NT2/D1 (cell line): ENCODE results near the gene GOLGA8M.
"Not testable (repeated sequence)": the region's sequence is repeated elsewhere in the genome, so short reads cannot be mapped to it uniquely, and the experiment has no call there.

Experiments
- DNase-seq: peaks from one replicate; pipeline ENCODE4 v3.0.0-alpha.2; 2011; ENCODE audit warnings: low read depth, low spot score
- H3K27me3 ChIP-seq: 2 replicates; pipeline ENCODE4 v1.6.0; 2011; ENCODE audit warnings: mild to moderate bottlenecking; ENCODE audit not compliant: insufficient read length, insufficient read depth
- H3K36me3 ChIP-seq: 2 replicates; pipeline ENCODE4 v1.6.1; 2011; ENCODE audit warnings: mild to moderate bottlenecking, low read length, mixed read lengths; ENCODE audit not compliant: insufficient read depth, insufficient read length
- H3K4me1 ChIP-seq: 2 replicates; pipeline ENCODE4 v1.5.1; 2011; ENCODE audit not compliant: insufficient read depth, insufficient read length
- H3K4me3 ChIP-seq: 2 replicates; pipeline ENCODE4 v1.5.1; 2011; ENCODE audit warnings: low read depth; ENCODE audit not compliant: insufficient read length
- H3K9ac ChIP-seq: 2 replicates; pipeline ENCODE4 v1.6.0; 2011; ENCODE audit warnings: low read depth; ENCODE audit not compliant: insufficient read length
- H3K9me3 ChIP-seq: 2 replicates; pipeline ENCODE4 v1.5.1; 2011; ENCODE audit warnings: mild to moderate bottlenecking, low read length; ENCODE audit not compliant: insufficient read depth

Gene GOLGA8M

GRCh38 chr15:28664575-28664974, 47.6 kb downstream of the GOLGA8M start:
- not testable (repeated sequence) for H3K27me3 ChIP-seq, H3K36me3 ChIP-seq, H3K9me3 ChIP-seq, H3K4me3 ChIP-seq, H3K9ac ChIP-seq, H3K4me1 ChIP-seq, DNase-seq

- not testable (repeated sequence) for H3K27me3 ChIP-seq, H3K9me3 ChIP-seq, H3K9ac ChIP-seq, H3K36me3 ChIP-seq, H3K4me3 ChIP-seq, H3K4me1 ChIP-seq, DNase-seq
Observed at GRCh38 chr15:28663717-28664116, 48.5 kb downstream of the GOLGA8M start.

- H3K27me3 ChIP-seq, H3K9me3 ChIP-seq, H3K9ac ChIP-seq, H3K36me3 ChIP-seq, H3K4me3 ChIP-seq, H3K4me1 ChIP-seq, DNase-seq: not testable (repeated sequence)
Observed at GRCh38 chr15:28660750-28661149, 51.5 kb downstream of the GOLGA8M start.

GRCh38 chr15:28656018-28656360, 56.2 kb downstream of the GOLGA8M start:
- H3K4me1 ChIP-seq, H3K36me3 ChIP-seq, H3K9me3 ChIP-seq, DNase-seq, H3K27me3 ChIP-seq, H3K4me3 ChIP-seq, H3K9ac ChIP-seq: not testable (repeated sequence)

- H3K27me3 ChIP-seq, H3K9me3 ChIP-seq, H3K4me3 ChIP-seq, H3K9ac ChIP-seq, H3K36me3 ChIP-seq, H3K4me1 ChIP-seq, DNase-seq: not testable (repeated sequence)
Observed at GRCh38 chr15:28655329-28656017, 56.7 kb downstream of the GOLGA8M start.

- not testable (repeated sequence) for H3K4me1 ChIP-seq, H3K9me3 ChIP-seq, H3K9ac ChIP-seq, H3K4me3 ChIP-seq, H3K27me3 ChIP-seq, H3K36me3 ChIP-seq, DNase-seq
Observed at GRCh38 chr15:28654194-28654593, 58.0 kb downstream of the GOLGA8M start.

- DNase-seq, H3K9ac ChIP-seq, H3K4me3 ChIP-seq, H3K36me3 ChIP-seq, H3K4me1 ChIP-seq, H3K9me3 ChIP-seq, H3K27me3 ChIP-seq: not testable (repeated sequence)
Observed at GRCh38 chr15:28652538-28652937, 59.7 kb downstream of the GOLGA8M start.
